GM12878 (cell line): ENCODE measurements around the gene VEGFA. TPM values are rescaled to one million over a fixed set of nuclear protein-coding genes. Genes with fewer than 3 reads are reported as not detected.
A peak's percentile ranks its signal among the peaks of the same experiment; 100 is the strongest.

Source experiments
- BHLHE40 ChIP-seq, 2 experiments: fragments of 450-650 bp in 1 of 2; IDR thresholded peaks; 2 replicates each; pipeline ENCODE4 v1.6.1; 2011 to 2017; ENCODE audit warnings: low read depth in 2 of 2, borderline replicate concordance in 1 of 2, improper control_type of control experiment in 1 of 2, low read length in 1 of 2, mild to moderate bottlenecking in 1 of 2
- BMI1 ChIP-seq: fragments of 450-650 bp; IDR thresholded peaks from 2 replicates; pipeline ENCODE4 v1.6.1; 2016; ENCODE audit warnings: mild to moderate bottlenecking, moderate library complexity, borderline replicate concordance
- CBX3 ChIP-seq: fragments of 200-600 bp; sonication (generic); IDR thresholded peaks from 2 replicates; pipeline ENCODE4 v1.6.1; 2016; ENCODE audit warnings: low read depth, borderline replicate concordance
- DPF2 ChIP-seq: fragments of 450-650 bp; IDR thresholded peaks from 2 replicates; pipeline ENCODE4 v1.6.1; 2017; ENCODE audit warnings: mild to moderate bottlenecking
- ESRRA ChIP-seq: IDR thresholded peaks from 2 replicates; pipeline ENCODE4 v1.6.1; 2012; ENCODE audit warnings: mild to moderate bottlenecking, low read length, improper control_type of control experiment
- GATAD2B ChIP-seq: fragments of 450-650 bp; conservative IDR thresholded peaks from 2 replicates; pipeline ENCODE4 v1.6.1; 2017; ENCODE audit warnings: low read depth, mild to moderate bottlenecking, moderate library complexity
- HDGF ChIP-seq: fragments of 450-650 bp; IDR thresholded peaks from 2 replicates; pipeline ENCODE4 v1.6.1; 2016; ENCODE audit warnings: antibody characterized with exemption
- IKZF2 ChIP-seq, 2 experiments: fragments of 450-650 bp; IDR thresholded peaks; 2 replicates each; pipeline ENCODE4 v1.6.1; 2017; ENCODE audit warnings: mild to moderate bottlenecking in 2 of 2, moderate library complexity in 2 of 2
- LARP7 ChIP-seq: fragments of 450-650 bp; IDR thresholded peaks from 2 replicates; pipeline ENCODE4 v1.6.1; 2017; ENCODE audit warnings: mild to moderate bottlenecking
- MEF2B ChIP-seq: fragments of 450-650 bp; IDR thresholded peaks from 2 replicates; pipeline ENCODE4 v1.6.1; 2018; ENCODE audit warnings: mild to moderate bottlenecking, moderate library complexity; ENCODE audit not compliant: partially characterized antibody, poor library complexity, severe bottlenecking
- MYC ChIP-seq: IDR thresholded peaks from 2 replicates; pipeline ENCODE4 v1.6.1; 2011; ENCODE audit warnings: mild to moderate bottlenecking, low read length, moderate library complexity, inconsistent platforms; ENCODE audit not compliant: insufficient read depth, insufficient replicate concordance, insufficient read length, severe bottlenecking
- PAX5 ChIP-seq: IDR thresholded peaks from 2 replicates; pipeline ENCODE4 v1.6.1; 2011; ENCODE audit warnings: low read depth, low read length, borderline replicate concordance
- POLR2A ChIP-seq: IDR thresholded peaks from 2 replicates; pipeline ENCODE4 v1.6.1; 2011; ENCODE audit warnings: low read depth, mild to moderate bottlenecking, low read length
- POLR2AphosphoS5 ChIP-seq: IDR thresholded peaks from 2 replicates; pipeline ENCODE4 v1.6.1; 2011; ENCODE audit warnings: mild to moderate bottlenecking, low read length, inconsistent platforms
- SMC3 ChIP-seq: IDR thresholded peaks from 2 replicates; pipeline ENCODE4 v1.6.1; 2011; ENCODE audit warnings: low read length, improper control_type of control experiment, borderline replicate concordance
- TAF1 ChIP-seq: IDR thresholded peaks from 2 replicates; pipeline ENCODE4 v1.6.1; 2011; ENCODE audit warnings: mild to moderate bottlenecking, low read depth, low read length, borderline replicate concordance
- TARDBP ChIP-seq: IDR thresholded peaks from 2 replicates; pipeline ENCODE4 v1.6.1; 2016; ENCODE audit warnings: borderline replicate concordance
- polyA plus RNA-seq, 11 experiments: library from polyadenylated mRNA; depleted of rRNA in 4 of 11; unstranded in 6 of 11; stranded (reverse) in 5 of 11; fragments of >200 nt; fragmentation: Nextera tagmentation in 4 of 11; fragmentation: Illumina TruSeq in 1 of 11; extraction: Ambion mirVana in 4 of 11; extraction: Trizol in 1 of 11; gene quantifications; 1 replicate in 1 of 11; 2 replicates in 10 of 11; pipeline versions ENCODE4 v1.2.1 to v1.2.3, GENCODE V29; 2011 to 2016; ENCODE audit warnings: inconsistent platforms in 2 of 11, missing spikeins in 2 of 11, low read depth in 1 of 11
- total RNA-seq, 4 experiments: library from RNA; depleted of rRNA in 3 of 4; stranded (reverse); fragments of >200 nt in 3 of 4; fragmentation: Illumina TruSeq in 1 of 4; extraction: Trizol in 1 of 4; gene quantifications; 2 replicates each; pipeline versions ENCODE4 v1.2.1 to v1.2.3, GENCODE V29; 2013 to 2021
- TF ChIP-seq, protein P1 (sequence below), 3 experiments: IDR thresholded peaks in 2 of 3; conservative IDR thresholded peaks in 1 of 3; 2 replicates each; pipeline ENCODE4 v1.5.1; 2011; ENCODE audit warnings: low read depth in 3 of 3, low read length in 3 of 3, mild to moderate bottlenecking in 3 of 3, control low read depth in 2 of 3, moderate library complexity in 2 of 3, inconsistent platforms in 1 of 3, mixed read lengths in 1 of 3; ENCODE audit not compliant: control insufficient read depth in 2 of 3, insufficient read depth in 1 of 3; ENCODE audit errors: extremely low read depth in 1 of 3
- TF ChIP-seq, protein P2 (sequence below): fragments of 450-650 bp; IDR thresholded peaks from 2 replicates; pipeline ENCODE4 v1.6.1; 2017; ENCODE audit warnings: mild to moderate bottlenecking, low read depth, inconsistent platforms; ENCODE audit not compliant: poor library complexity, severe bottlenecking

The VEGFA gene
- total and polyA plus RNA-seq, 10 of the 15 experiments (the other 5 are each of a cell fraction or from before 2014, with no cell fraction given), result 0.96 to 140 (median 16.9) TPM

DNA sequence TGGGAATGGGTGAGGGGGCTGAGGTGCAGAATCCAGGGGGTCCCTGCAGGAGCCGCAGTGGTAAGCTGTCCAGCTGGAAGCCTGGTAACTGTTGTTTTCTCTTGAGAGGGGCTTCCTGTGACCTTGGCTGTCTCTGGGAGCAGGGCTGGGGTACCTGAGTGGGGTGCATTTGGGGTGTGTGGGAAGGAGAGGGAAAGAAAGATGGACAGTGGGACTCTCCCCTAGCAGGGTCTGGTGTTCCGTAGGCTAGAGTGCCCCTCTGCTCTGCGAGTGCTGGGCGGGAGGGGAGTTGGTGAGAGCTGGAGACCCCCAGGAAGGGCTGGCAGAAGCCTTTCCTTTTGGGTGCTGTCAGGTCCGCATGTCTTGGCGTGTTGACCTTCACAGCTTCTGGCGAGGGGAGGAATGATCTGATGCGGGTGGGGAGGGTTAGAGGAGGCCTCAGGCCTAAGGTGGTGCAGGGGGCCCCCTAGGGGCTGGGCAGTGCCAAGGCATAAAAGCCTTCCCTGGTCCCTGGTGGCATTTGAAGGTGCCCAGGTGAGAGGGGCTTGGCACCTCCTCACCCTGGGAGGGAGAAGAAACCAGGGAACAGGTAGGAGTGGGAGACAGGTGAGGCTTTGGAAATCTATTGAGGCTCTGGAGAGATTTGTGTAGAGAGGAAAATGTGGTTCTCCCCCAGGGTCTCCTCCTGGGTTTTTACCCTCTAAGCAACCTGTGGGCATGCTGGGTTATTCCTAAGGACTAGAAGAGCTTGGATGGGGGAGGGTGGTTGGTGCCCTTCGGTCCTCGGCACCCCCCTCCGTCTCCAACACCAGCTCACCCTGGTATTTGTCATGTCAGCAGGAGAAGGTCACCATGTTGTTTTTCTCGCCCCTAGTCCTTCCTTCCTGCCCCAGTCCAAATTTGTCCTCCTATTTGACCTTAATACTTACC lies 3.3 kb downstream of the VEGFA start (continued):
- TF ChIP-seq PAX5, result no peak
- no peak for TF ChIP-seq POLR2AphosphoS5
- no peak for TF ChIP-seq BMI1
- no peak for TF ChIP-seq DPF2
- TF ChIP-seq MEF2B, result peak; percentile 16
- TF ChIP-seq TAF1, result 0 out of 2 replicates have a peak, but pooled peaks have one; percentile 16
- TF ChIP-seq, protein P1, sequence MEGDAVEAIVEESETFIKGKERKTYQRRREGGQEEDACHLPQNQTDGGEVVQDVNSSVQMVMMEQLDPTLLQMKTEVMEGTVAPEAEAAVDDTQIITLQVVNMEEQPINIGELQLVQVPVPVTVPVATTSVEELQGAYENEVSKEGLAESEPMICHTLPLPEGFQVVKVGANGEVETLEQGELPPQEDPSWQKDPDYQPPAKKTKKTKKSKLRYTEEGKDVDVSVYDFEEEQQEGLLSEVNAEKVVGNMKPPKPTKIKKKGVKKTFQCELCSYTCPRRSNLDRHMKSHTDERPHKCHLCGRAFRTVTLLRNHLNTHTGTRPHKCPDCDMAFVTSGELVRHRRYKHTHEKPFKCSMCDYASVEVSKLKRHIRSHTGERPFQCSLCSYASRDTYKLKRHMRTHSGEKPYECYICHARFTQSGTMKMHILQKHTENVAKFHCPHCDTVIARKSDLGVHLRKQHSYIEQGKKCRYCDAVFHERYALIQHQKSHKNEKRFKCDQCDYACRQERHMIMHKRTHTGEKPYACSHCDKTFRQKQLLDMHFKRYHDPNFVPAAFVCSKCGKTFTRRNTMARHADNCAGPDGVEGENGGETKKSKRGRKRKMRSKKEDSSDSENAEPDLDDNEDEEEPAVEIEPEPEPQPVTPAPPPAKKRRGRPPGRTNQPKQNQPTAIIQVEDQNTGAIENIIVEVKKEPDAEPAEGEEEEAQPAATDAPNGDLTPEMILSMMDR (IDR thresholded peaks at IDR 0.05 in 2 of 3, conservative IDR thresholded peaks at IDR 0.05 in 1 of 3; ENCODE audit: control insufficient read depth in 2 of 3, extremely low read depth in 1 of 3, insufficient read depth in 1 of 3, low read depth in 3 of 3, low read length in 3 of 3), result peak; percentile 91 to 95 (median 94)
- TF ChIP-seq TARDBP, result no peak
- no peak for TF ChIP-seq MYC
- peak in 1 of 2 experiments; percentile 13; a peak in 1 of 4 replicates for TF ChIP-seq IKZF2 (IDR thresholded peaks at IDR 0.05)
- TF ChIP-seq CBX3, result no peak
- TF ChIP-seq GATAD2B, result peak; percentile 51; the same call in 1 of the 2 replicates
- peak; percentile 81 for TF ChIP-seq ESRRA
- TF ChIP-seq HDGF, result peak; percentile 78; the same call in 1 of the 2 replicates
- peak; percentile 51 for TF ChIP-seq POLR2A
- peak; percentile 55; the same call in 1 of the 2 replicates for TF ChIP-seq SMC3
- peak; percentile 46; the same call in 1 of the 2 replicates for TF ChIP-seq LARP7
- TF ChIP-seq, protein P2, sequence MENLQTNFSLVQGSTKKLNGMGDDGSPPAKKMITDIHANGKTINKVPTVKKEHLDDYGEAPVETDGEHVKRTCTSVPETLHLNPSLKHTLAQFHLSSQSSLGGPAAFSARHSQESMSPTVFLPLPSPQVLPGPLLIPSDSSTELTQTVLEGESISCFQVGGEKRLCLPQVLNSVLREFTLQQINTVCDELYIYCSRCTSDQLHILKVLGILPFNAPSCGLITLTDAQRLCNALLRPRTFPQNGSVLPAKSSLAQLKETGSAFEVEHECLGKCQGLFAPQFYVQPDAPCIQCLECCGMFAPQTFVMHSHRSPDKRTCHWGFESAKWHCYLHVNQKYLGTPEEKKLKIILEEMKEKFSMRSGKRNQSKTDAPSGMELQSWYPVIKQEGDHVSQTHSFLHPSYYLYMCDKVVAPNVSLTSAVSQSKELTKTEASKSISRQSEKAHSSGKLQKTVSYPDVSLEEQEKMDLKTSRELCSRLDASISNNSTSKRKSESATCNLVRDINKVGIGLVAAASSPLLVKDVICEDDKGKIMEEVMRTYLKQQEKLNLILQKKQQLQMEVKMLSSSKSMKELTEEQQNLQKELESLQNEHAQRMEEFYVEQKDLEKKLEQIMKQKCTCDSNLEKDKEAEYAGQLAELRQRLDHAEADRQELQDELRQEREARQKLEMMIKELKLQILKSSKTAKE, result no peak
- 0 out of 4 replicates have a peak, but pooled peaks of 1 of the 2 experiments have one; percentile 17 for TF ChIP-seq BHLHE40 (IDR thresholded peaks at IDR 0.05; ENCODE audit: borderline replicate concordance in 1 of 2, low read depth in 2 of 2, low read length in 1 of 2)
